MV-4-11 (cell line): ENCODE results near the gene KRT23.

Experiments used
- DNase-seq: peaks from one replicate; lab custom pipeline; 2025; lab: John Stamatoyannopoulos, UW

Gene KRT23

GRCh38 chr17:40937384-40937819, at the start of gene KRT23:
Gene KRT23 (minus strand): TSS chr17:40937646. CDS start chr17:40936603, 1,043 bp downstream.
- DNase-seq = no peak

GRCh38 chr17:40986920-40987319, 49.5 kb upstream of the KRT23 start:
- DNase-seq = no peak

GRCh38 chr17:40984226-40984625, 46.8 kb upstream of the KRT23 start, which contains the start of gene KRT40:
Gene KRT40 (minus strand): TSS chr17:40984326. CDS start chr17:40984273, 53 bp downstream.
- DNase-seq = no peak

GRCh38 chr17:40981115-40981514, 43.7 kb upstream of the KRT23 start:
- DNase-seq = no peak

- no peak for DNase-seq
Observed at GRCh38 chr17:40980596-40980995, 43.1 kb upstream of the KRT23 start.

- DNase-seq = no peak
Observed at GRCh38 chr17:40980117-40980516, 42.7 kb upstream of the KRT23 start.

GRCh38 chr17:40978575-40979151, 41.2 kb upstream of the KRT23 start:
- DNase-seq = no peak

- DNase-seq = no peak
Observed at GRCh38 chr17:40975516-40975915, 38.1 kb upstream of the KRT23 start.

- DNase-seq = no peak
Observed at GRCh38 chr17:40974366-40974765, 36.9 kb upstream of the KRT23 start.

GRCh38 chr17:40967582-40967981, 30.1 kb upstream of the KRT23 start:
- DNase-seq = no peak

GRCh38 chr17:40966848-40967247, 29.4 kb upstream of the KRT23 start, which contains the start of gene KRT39:
Gene KRT39 (minus strand): TSS chr17:40966948. CDS start chr17:40966856, 92 bp downstream.
- no peak for DNase-seq

- peak; percentile 2 for DNase-seq
Observed at GRCh38 chr17:40963838-40964237, 26.4 kb upstream of the KRT23 start.

GRCh38 chr17:40962059-40962561, 24.7 kb upstream of the KRT23 start:
- DNase-seq = no peak

- no peak for DNase-seq
Observed at GRCh38 chr17:40961591-40961990, 24.1 kb upstream of the KRT23 start.

- no peak for DNase-seq
Observed at GRCh38 chr17:40960144-40960543, 22.7 kb upstream of the KRT23 start.

- DNase-seq = no peak
Observed at GRCh38 chr17:40958086-40958953, 20.9 kb upstream of the KRT23 start.

- DNase-seq = peak; percentile 35
Observed at GRCh38 chr17:40956401-40957254, 19.2 kb upstream of the KRT23 start.

- no peak for DNase-seq
Observed at GRCh38 chr17:40953881-40954280, 16.4 kb upstream of the KRT23 start.

- peak; percentile 61 for DNase-seq
Observed at GRCh38 chr17:40952661-40953060, 15.2 kb upstream of the KRT23 start.

GRCh38 chr17:40952154-40952553, 14.7 kb upstream of the KRT23 start:
- DNase-seq = no peak

- no peak for DNase-seq
Observed at GRCh38 chr17:40951011-40951622, 13.7 kb upstream of the KRT23 start.

GRCh38 chr17:40950176-40950575, 12.7 kb upstream of the KRT23 start:
- no peak for DNase-seq
